GM12878 (cell line): ENCODE results near the gene PDE9A. TPM values are rescaled to one million over a fixed set of nuclear protein-coding genes. Genes with fewer than 3 reads are reported as not detected.
A peak's percentile ranks its signal among the peaks of the same experiment; 100 is the strongest.

Source experiments
- ATAC-seq: fragments of 200-7000 bp; cut with Tn5 transposase; 3 replicates; pipeline ENCODE4 v1.9.1; 2020; ENCODE audit warnings: mild to moderate bottlenecking, moderate library complexity
- BruUV-seq: library from RNA; stranded (reverse); fragments of 400-500 nt; replicated peaks from 2 replicates; lab custom pipeline; 2021; lab: Mats Ljungman, UMichigan
- CTCF ChIA-PET: fragments of 300-600 bp; sonication (Branson Sonifier 250); formaldehyde crosslinking; extraction: SDS; loops from one replicate; lab custom pipeline; 2021; ENCODE audit warnings: inconsistent platforms; lab: Yijun Ruan, JAX
- POLR2A ChIA-PET: fragments of 350-600 bp; formaldehyde crosslinking; extraction: SDS; loops from one replicate; lab custom pipeline; 2021; ENCODE audit warnings: inconsistent platforms; lab: Charles Lee
- RAD21 ChIA-PET: fragments of 300-600 bp; sonication (Branson Sonifier 250); formaldehyde crosslinking; loops from one replicate; lab custom pipeline; 2023; ENCODE audit warnings: antibody characterized with exemption; ENCODE audit not compliant: unreplicated experiment; lab: Charles Lee
- SMC1A ChIA-PET: fragments of 300-600 bp; sonication (Branson Sonifier 250); formaldehyde crosslinking; loops from one replicate; lab custom pipeline; 2023; ENCODE audit not compliant: unreplicated experiment, uncharacterized antibody; lab: Charles Lee
- DNase-seq: peaks from one replicate; pipeline ENCODE4 v3.0.0-alpha.2; 2011; ENCODE audit warnings: low read depth, low spot score
- FAIRE-seq: peaks from 3 replicates; lab custom pipeline; 2011; peaks lifted over from hg19 to GRCh38; lab: Jason Lieb, UNC
- H2AFZ ChIP-seq: 2 replicates; pipeline ENCODE4 v1.6.0; 2011; ENCODE audit warnings: low read depth, low read length, control low read depth; ENCODE audit not compliant: control insufficient read depth
- H3K27ac ChIP-seq: 2 replicates; pipeline ENCODE4 v1.5.1; 2011; ENCODE audit warnings: control low read depth; ENCODE audit not compliant: control insufficient read depth, insufficient read depth
- H3K27me3 ChIP-seq, 2 experiments: replicated peaks in 1 of 2; 2 replicates each; pipeline versions ENCODE4 v1.6.0 to v1.6.1; 2011; ENCODE audit warnings: low read length in 1 of 2; ENCODE audit not compliant: control insufficient read depth in 2 of 2, insufficient read depth in 2 of 2
- H3K36me3 ChIP-seq, 2 experiments: 2 replicates each; pipeline ENCODE4 v1.5.1; 2011; ENCODE audit warnings: low read length in 1 of 2; ENCODE audit not compliant: control insufficient read depth in 2 of 2, insufficient read depth in 2 of 2
- H3K4me1 ChIP-seq: 2 replicates; pipeline ENCODE4 v1.6.1; 2011; ENCODE audit warnings: mild to moderate bottlenecking, low read length, moderate library complexity, mixed read lengths; ENCODE audit not compliant: control insufficient read depth, insufficient read depth
- H3K4me2 ChIP-seq: 2 replicates; pipeline ENCODE4 v1.6.0; 2011; ENCODE audit warnings: control low read depth; ENCODE audit not compliant: control insufficient read depth, insufficient read depth
- H3K4me3 ChIP-seq: fragments of 200-600 bp; sonication (generic); 2 replicates; pipeline ENCODE4 v1.5.1; 2016
- H3K79me2 ChIP-seq: 2 replicates; pipeline ENCODE4 v1.6.0; 2011; ENCODE audit warnings: low read length; ENCODE audit not compliant: control insufficient read depth, insufficient read depth
- H3K9ac ChIP-seq: 2 replicates; pipeline ENCODE4 v1.8.0; 2011; ENCODE audit warnings: low read length, control low read depth, mixed read lengths; ENCODE audit not compliant: control insufficient read depth, insufficient read depth
- H3K9me3 ChIP-seq: replicated peaks from 3 replicates; pipeline ENCODE4 v1.5.1; 2011; ENCODE audit warnings: mild to moderate bottlenecking, low read length; ENCODE audit not compliant: control insufficient read depth, insufficient read depth
- H4K20me1 ChIP-seq: 2 replicates; pipeline ENCODE4 v1.6.0; 2011; ENCODE audit not compliant: control insufficient read depth, insufficient read depth
- DPF2 ChIP-seq: fragments of 450-650 bp; IDR thresholded peaks from 2 replicates; pipeline ENCODE4 v1.6.1; 2017; ENCODE audit warnings: mild to moderate bottlenecking
- GATAD2B ChIP-seq: fragments of 450-650 bp; conservative IDR thresholded peaks from 2 replicates; pipeline ENCODE4 v1.6.1; 2017; ENCODE audit warnings: low read depth, mild to moderate bottlenecking, moderate library complexity
- IKZF1 ChIP-seq: fragments of 450-650 bp; conservative IDR thresholded peaks from 2 replicates; pipeline ENCODE4 v1.6.1; 2017; ENCODE audit warnings: antibody characterized with exemption, mild to moderate bottlenecking
- IKZF2 ChIP-seq, 2 experiments: fragments of 450-650 bp; IDR thresholded peaks; 2 replicates each; pipeline ENCODE4 v1.6.1; 2017; ENCODE audit warnings: mild to moderate bottlenecking in 2 of 2, moderate library complexity in 2 of 2
- MEF2B ChIP-seq: fragments of 450-650 bp; IDR thresholded peaks from 2 replicates; pipeline ENCODE4 v1.6.1; 2018; ENCODE audit warnings: mild to moderate bottlenecking, moderate library complexity; ENCODE audit not compliant: partially characterized antibody, poor library complexity, severe bottlenecking
- MLLT1 ChIP-seq: fragments of 450-650 bp; IDR thresholded peaks from 2 replicates; pipeline ENCODE4 v1.6.1; 2016; ENCODE audit warnings: mild to moderate bottlenecking
- WGBS: methylation state at CpG from one replicate; pipeline ENCODE4 v1.1.6; 2016; ENCODE audit warnings: low lambda C conversion rate; ENCODE audit not compliant: insufficient replicate concordance, insufficient coverage; ENCODE audit errors: missing lambda C conversion rate; 5-methylcytosine and 5-hydroxymethylcytosine counted together
- in situ Hi-C: fragments of 300-500 bp; cut with MboI; formaldehyde crosslinking; loops from 9 replicates; pipeline ENCODE4 v1.14.3; 2018; ENCODE audit warnings: mixed read lengths
- intact Hi-C: fragments of 100-400 bp; cut with micrococcal nuclease; formaldehyde crosslinking; loops from one replicate; pipeline ENCODE4 v1.14.2; 2022; ENCODE audit not compliant: unreplicated experiment
- polyA plus RNA-seq, 11 experiments: library from polyadenylated mRNA; depleted of rRNA in 4 of 11; unstranded in 6 of 11; stranded (reverse) in 5 of 11; fragments of >200 nt; fragmentation: Nextera tagmentation in 4 of 11; fragmentation: Illumina TruSeq in 1 of 11; extraction: Ambion mirVana in 4 of 11; extraction: Trizol in 1 of 11; gene quantifications; 1 replicate in 1 of 11; 2 replicates in 10 of 11; pipeline versions ENCODE4 v1.2.1 to v1.2.3, GENCODE V29; 2011 to 2016; ENCODE audit warnings: inconsistent platforms in 2 of 11, missing spikeins in 2 of 11, low read depth in 1 of 11
- total RNA-seq, 4 experiments: library from RNA; depleted of rRNA in 3 of 4; stranded (reverse); fragments of >200 nt in 3 of 4; fragmentation: Illumina TruSeq in 1 of 4; extraction: Trizol in 1 of 4; gene quantifications; 2 replicates each; pipeline versions ENCODE4 v1.2.1 to v1.2.3, GENCODE V29; 2013 to 2021

PDE9A gene
- total and polyA plus RNA-seq, 10 of the 15 experiments (the other 5 are each of a cell fraction or from before 2014, with no cell fraction given): 0.08 to 0.45 (median 0.20) TPM; not detected in 1

- ChIA-PET POLR2A (interaction anchor here (0.5 kb wide), 1 partner anchor 42 kb away, joined by 3 read pairs; no protein-coding TSS in a partner anchor), SMC1A (no interaction called here), CTCF (no interaction called here), RAD21 (interaction anchor here (0.8 kb wide), 2 partner anchors 61 to 123 kb away, joined by 3 to 4 read pairs; no protein-coding TSS in a partner anchor)
- intact Hi-C loops (no loop called here), in situ Hi-C loops (no loop called here)
- Histone ChIP-seq H3K9ac (no peak overlapping the region), H3K79me2 (no peaks in the 10 kb centered on the region), H3K4me2 (peak overlapping the region; percentile 71), H3K4me3 (no peak overlapping the region), H3K9me3 (no peaks in the 10 kb centered on the region), H3K27ac (no peak overlapping the region), H3K4me1 (peaks cover 15% of the 10 kb centered on the region), H2AFZ (no peak overlapping the region), H4K20me1 (no peaks in the 10 kb centered on the region), H3K27me3 (peaks cover 17 to 23% of the 10 kb centered on the region in 2 experiments), H3K36me3 (no peaks in the 10 kb centered on the region)
- FAIRE-seq (no peak), ATAC-seq (peak; percentile 33), DNase-seq (no peak)
- no TSS peak for BruUV-seq
- WGBS: 9% methylated on average over 43 of the region's 45 CpGs
- TF ChIP-seq IKZF1: peak; percentile 47; the same call in 1 of the 2 replicates
- peak; percentile 80 for TF ChIP-seq MEF2B
- TF ChIP-seq GATAD2B: peak; percentile 61
- peak; percentile 42; the same call in 1 of the 2 replicates for TF ChIP-seq DPF2
- no peak for TF ChIP-seq IKZF2 (IDR thresholded peaks at IDR 0.05)
- no peak for TF ChIP-seq MLLT1
Measured at GRCh38 chr21:42654179-42654912, 925 bp downstream of the PDE9A start.
